Endothelial cell (in vitro differentiated cells): ENCODE data around the gene DENND1A. TPM values are rescaled to one million over a fixed set of nuclear protein-coding genes. Genes with fewer than 3 reads are reported as not detected.

ENCODE experiments used
- DNase-seq: peaks from one replicate; pipeline ENCODE4 v3.0.0; 2021; ENCODE audit warnings: low spot score
- H3K27ac Mint-ChIP-seq: one replicate; pipeline ENCODE4 v1.8.0; 2021; ENCODE audit warnings: mixed read lengths, inconsistent platforms; ENCODE audit not compliant: unreplicated experiment
- H3K27me3 Mint-ChIP-seq: one replicate; pipeline ENCODE4 v1.8.0; 2021; ENCODE audit warnings: mild to moderate bottlenecking, moderate library complexity, mixed read lengths, inconsistent platforms; ENCODE audit not compliant: unreplicated experiment
- H3K36me3 Mint-ChIP-seq: one replicate; pipeline ENCODE4 v1.8.0; 2021; ENCODE audit warnings: mild to moderate bottlenecking, low read depth, mixed read lengths, inconsistent platforms; ENCODE audit not compliant: unreplicated experiment
- H3K4me1 Mint-ChIP-seq: one replicate; pipeline ENCODE4 v1.8.0; 2021; ENCODE audit warnings: mild to moderate bottlenecking, mixed read lengths, inconsistent platforms; ENCODE audit not compliant: unreplicated experiment
- H3K4me3 Mint-ChIP-seq: one replicate; pipeline ENCODE4 v1.8.0; 2021; ENCODE audit warnings: mild to moderate bottlenecking, mixed read lengths, inconsistent platforms; ENCODE audit not compliant: unreplicated experiment
- H3K9me3 Mint-ChIP-seq: one replicate; pipeline ENCODE4 v1.8.0; 2021; ENCODE audit warnings: mixed read lengths, inconsistent platforms; ENCODE audit not compliant: unreplicated experiment
- CTCF ChIP-seq: fragments of 200-600 bp; sonication (generic); IDR thresholded peaks from one replicate; pipeline ENCODE4 v1.5.0; 2021; ENCODE audit warnings: antibody characterized with exemption; ENCODE audit not compliant: unreplicated experiment
- total RNA-seq: library from RNA; stranded (reverse); fragmentation: NEBNext Ultra II Directional; extraction: Animal tissue kit (Norgen Biotek cat#: 25700); gene quantifications from one replicate; pipeline ENCODE4 v1.2.1, GENCODE V29; 2021; ENCODE audit not compliant: unreplicated experiment

DENND1A gene
- total RNA-seq, 1 donor from 2014 or later, result 14.1 TPM

- no peak for TF ChIP-seq CTCF
- peaks cover 5% of the 10 kb centered on the region for H3K4me1 Mint-ChIP-seq
- H3K27me3 Mint-ChIP-seq, result no peaks in the 10 kb centered on the region
- no peaks in the 10 kb centered on the region for H3K9me3 Mint-ChIP-seq
- H3K36me3 Mint-ChIP-seq, result no peaks in the 10 kb centered on the region
- no peak overlapping the region for H3K4me3 Mint-ChIP-seq
- no peak for DNase-seq
- H3K27ac Mint-ChIP-seq, result no peak overlapping the region
Measured at GRCh38 chr9:123654218-123654993, 275.5 kb downstream of the DENND1A start.

- Mint-ChIP-seq H3K9me3 (no peaks in the 10 kb centered on the region), H3K36me3 (no peaks in the 10 kb centered on the region), H3K27me3 (peaks cover 3% of the 10 kb centered on the region), H3K27ac (no peak overlapping the region), H3K4me3 (no peak overlapping the region), H3K4me1 (no peaks in the 10 kb centered on the region)
- DNase-seq, result no peak
- no peak for TF ChIP-seq CTCF
Measured at GRCh38 chr9:123652416-123652815, 277.5 kb downstream of the DENND1A start.

GRCh38 chr9:123651871-123652270 is 278.1 kb downstream of the DENND1A start:
- H3K36me3 Mint-ChIP-seq, result no peaks in the 10 kb centered on the region
- H3K27ac Mint-ChIP-seq, result no peak overlapping the region
- H3K27me3 Mint-ChIP-seq, result peaks cover 3% of the 10 kb centered on the region
- no peaks in the 10 kb centered on the region for H3K4me1 Mint-ChIP-seq
- TF ChIP-seq CTCF, result no peak
- H3K4me3 Mint-ChIP-seq, result no peak overlapping the region
- no peaks in the 10 kb centered on the region for H3K9me3 Mint-ChIP-seq
- no peak for DNase-seq

GRCh38 chr9:123651273-123651672 is 278.7 kb downstream of the DENND1A start:
- Mint-ChIP-seq H3K9me3 (no peaks in the 10 kb centered on the region), H3K4me3 (no peak overlapping the region), H3K27ac (no peak overlapping the region), H3K4me1 (peaks cover 2% of the 10 kb centered on the region), H3K36me3 (no peaks in the 10 kb centered on the region), H3K27me3 (peaks cover 3% of the 10 kb centered on the region)
- no peak for DNase-seq
- TF ChIP-seq CTCF, result no peak

GRCh38 chr9:123649909-123650308 is 280.0 kb downstream of the DENND1A start:
- H3K4me1 Mint-ChIP-seq, result peaks cover 5% of the 10 kb centered on the region
- no peak for DNase-seq
- H3K36me3 Mint-ChIP-seq, result no peaks in the 10 kb centered on the region
- H3K4me3 Mint-ChIP-seq, result no peak overlapping the region
- H3K9me3 Mint-ChIP-seq, result no peaks in the 10 kb centered on the region
- no peak for TF ChIP-seq CTCF
- H3K27me3 Mint-ChIP-seq, result peaks cover 3% of the 10 kb centered on the region
- no peak overlapping the region for H3K27ac Mint-ChIP-seq
